Brain pericyte (primary cell): ENCODE data around the gene CCDC159.
"Not testable (repeated sequence)": the region's sequence is repeated elsewhere in the genome, so short reads cannot be mapped to it uniquely, and the experiment has no call there.

ENCODE experiments used
- DNase-seq: peaks from one replicate; pipeline ENCODE4 v3.0.0-alpha.2; 2012; ENCODE audit warnings: low read depth, low spot score

CCDC159 gene

DNA sequence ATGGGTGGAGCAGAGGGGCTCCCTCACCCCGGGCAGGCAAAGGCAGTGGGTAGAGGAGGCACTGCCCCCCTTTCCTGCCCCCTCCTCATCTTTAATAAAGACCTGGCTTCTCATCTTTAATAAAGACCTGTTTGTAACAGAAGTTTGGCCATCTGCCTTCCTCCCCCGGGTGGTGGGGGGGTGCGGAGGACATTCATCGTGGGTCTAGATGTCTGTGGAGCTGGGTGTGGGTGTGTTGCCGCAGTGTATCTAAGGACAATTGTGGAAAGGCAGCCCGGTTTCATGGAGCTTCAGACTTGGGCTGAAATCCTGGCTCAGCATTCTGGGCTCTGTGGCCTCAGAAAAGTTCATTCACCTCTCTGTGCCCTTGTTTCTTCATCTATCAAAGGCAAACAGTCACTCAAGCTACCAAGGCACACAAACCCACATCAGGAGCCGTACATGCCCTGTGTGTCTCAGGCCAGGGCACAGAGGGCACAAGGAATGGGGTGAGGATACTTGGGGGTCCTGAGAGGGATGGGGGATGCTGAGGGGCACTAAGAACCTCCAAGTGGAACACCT, 19.3 kb downstream of the CCDC159 start:
- DNase-seq = no peak

DNA sequence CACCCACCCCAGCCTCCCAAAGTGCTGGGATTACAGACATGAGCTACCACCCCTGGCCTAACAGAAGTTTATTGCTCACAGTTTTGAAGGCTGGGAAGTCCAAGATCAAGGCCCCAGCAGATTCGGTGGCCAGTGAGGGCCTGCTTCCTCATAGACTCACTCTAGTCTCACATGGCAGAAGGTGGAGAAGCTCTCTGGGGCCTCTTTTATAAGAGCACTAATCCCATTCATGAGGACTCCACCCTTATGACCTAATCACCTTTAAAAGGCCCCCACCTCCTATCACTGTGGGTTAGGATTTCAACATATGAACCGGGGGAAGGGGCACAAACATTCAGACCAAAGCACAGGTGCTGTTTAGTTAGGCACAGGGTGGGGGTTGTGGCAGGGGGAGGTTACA, 21.2 kb downstream of the CCDC159 start:
- no peak for DNase-seq

- DNase-seq = no peak
Observed at GRCh38 chr19:11370744-11371143, 24.4 kb downstream of the CCDC159 start.

GRCh38 chr19:11373166-11373884, 27.0 kb downstream of the CCDC159 start:
- no peak for DNase-seq

DNA sequence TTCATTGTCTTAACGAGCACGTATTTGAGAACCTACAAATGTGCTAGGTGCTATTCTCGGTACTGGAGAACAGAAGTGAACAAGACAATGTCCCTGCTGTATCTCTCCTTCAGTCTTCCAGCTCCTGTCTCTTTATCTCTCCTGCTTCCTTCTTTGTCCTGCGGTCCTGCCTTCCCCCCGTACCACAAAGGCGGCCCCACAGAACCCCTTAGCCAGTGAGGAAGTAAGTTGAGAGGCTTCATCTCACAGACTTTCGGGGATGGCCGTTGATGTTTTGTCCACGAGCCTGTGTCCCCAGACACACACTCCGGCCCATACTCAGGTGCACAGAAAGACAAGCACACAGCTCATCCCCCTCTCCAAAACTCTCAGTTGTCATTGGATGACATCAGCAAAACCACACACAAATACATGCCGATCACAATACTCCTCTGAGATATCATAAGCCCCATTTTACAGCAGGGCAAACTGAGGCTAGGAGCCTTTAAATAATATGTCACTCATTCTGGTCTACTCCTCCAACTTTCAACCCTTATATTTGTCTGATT, 27.6 kb downstream of the CCDC159 start:
- no peak for DNase-seq

GRCh38 chr19:11374433-11375142, 28.3 kb downstream of the CCDC159 start, which contains the start of gene SWSAP1:
SWSAP1 (plus strand) TSS chr19:11374666; CDS start chr19:11374681, 15 bp downstream.
- peak; percentile 99 for DNase-seq

DNA sequence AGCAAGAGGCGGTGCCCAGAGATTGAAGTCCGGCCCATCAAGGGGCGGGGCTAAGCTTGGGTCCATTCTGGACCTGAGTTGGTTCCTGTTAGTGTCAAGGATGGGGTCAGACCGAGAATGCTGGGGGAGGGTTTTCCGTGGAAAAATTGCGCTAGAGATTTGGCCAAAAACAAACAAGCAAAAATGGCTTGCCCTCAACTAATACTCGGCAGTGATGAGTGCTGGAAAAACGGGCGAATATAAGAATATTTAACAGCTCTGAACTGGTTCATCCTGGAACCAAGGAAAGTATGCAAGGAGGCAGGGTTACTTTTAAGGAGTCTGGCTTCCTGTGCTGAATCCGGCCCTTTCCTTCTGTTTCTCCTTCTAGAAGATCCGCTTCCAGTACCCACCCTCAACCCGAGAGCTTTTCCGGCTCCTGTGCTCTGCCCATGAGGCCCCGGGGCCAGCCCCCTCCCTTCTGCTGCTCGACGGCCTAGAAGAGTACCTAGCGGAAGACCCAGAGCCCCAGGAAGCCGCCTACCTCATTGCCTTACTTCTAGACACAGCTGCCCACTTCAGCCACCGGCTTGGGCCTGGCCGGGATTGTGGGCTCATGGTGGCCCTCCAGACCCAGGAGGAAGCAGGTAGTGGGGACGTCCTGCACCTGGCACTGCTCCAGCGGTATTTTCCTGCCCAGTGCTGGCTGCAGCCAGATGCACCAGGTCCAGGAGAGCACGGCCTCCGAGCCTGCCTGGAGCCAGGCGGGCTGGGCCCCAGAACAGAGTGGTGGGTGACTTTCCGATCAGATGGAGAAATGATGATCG, 29.0 kb downstream of the CCDC159 start:
- no peak for DNase-seq

- DNase-seq = no peak
Observed at GRCh38 chr19:11377237-11377636, 30.9 kb downstream of the CCDC159 start.

DNA sequence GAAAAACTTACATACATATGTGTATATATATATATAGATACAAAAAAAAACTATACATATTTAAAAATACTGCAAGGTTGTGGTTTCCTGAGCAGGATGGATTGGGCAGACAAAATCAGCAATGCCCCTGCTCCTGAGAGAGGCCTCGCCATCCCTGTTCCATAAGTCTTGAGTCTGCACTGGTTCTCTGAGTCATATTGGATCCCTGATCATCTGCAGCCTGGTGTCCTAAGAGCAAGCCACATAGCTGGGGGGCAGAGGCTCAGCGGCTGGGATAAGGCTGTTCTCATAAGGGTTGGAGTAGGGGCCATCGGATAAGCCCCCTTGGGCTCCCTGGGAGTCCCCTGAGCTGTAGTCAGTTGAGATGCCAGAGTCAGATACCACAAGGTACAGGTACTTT, 31.4 kb downstream of the CCDC159 start:
- DNase-seq = no peak

DNA sequence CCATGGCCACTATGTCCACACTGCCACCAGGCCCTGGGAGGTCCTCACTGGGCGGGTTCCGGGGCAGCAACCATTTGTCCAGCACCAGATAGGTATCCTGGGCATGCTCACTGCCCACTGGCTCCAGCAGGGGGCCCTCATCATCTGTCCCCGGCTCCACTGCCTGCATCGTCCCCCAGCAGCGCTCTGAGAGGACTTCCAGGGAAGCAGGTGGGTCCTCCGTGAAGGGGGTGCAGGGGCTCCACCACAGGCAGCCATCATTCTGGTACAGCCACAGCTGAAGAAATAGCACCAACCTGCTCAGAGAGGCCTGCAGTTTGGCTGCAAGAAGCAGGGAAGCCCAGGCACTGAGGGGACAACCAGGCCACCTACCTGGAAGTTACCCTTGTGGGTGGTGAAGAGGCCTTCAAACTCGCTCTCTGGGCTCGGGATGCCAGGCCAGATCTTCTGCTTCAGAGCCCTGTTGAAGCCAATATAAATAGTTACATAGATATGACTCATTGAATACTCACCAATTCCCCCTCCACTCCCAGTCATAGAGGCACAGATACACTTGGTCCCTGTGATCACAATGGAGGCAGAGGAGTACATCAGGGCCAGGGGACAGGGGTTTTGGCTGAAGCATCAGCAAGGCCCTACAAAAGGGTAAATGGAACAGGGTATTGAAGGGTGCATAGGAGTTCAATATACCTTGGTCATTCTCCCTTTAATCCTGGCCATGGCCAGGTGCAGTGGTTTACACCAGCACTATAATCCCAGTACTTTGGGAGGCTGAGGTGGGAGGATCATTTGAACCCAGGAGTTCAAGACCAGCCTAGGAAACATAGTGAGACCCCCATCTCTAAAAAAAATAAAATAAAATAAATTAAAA, 32.2 kb downstream of the CCDC159 start:
- no peak for DNase-seq

GRCh38 chr19:11379269-11379845, 33.0 kb downstream of the CCDC159 start:
- not testable (repeated sequence) for DNase-seq

GRCh38 chr19:11379857-11380350, 33.6 kb downstream of the CCDC159 start:
- no peak for DNase-seq

DNA sequence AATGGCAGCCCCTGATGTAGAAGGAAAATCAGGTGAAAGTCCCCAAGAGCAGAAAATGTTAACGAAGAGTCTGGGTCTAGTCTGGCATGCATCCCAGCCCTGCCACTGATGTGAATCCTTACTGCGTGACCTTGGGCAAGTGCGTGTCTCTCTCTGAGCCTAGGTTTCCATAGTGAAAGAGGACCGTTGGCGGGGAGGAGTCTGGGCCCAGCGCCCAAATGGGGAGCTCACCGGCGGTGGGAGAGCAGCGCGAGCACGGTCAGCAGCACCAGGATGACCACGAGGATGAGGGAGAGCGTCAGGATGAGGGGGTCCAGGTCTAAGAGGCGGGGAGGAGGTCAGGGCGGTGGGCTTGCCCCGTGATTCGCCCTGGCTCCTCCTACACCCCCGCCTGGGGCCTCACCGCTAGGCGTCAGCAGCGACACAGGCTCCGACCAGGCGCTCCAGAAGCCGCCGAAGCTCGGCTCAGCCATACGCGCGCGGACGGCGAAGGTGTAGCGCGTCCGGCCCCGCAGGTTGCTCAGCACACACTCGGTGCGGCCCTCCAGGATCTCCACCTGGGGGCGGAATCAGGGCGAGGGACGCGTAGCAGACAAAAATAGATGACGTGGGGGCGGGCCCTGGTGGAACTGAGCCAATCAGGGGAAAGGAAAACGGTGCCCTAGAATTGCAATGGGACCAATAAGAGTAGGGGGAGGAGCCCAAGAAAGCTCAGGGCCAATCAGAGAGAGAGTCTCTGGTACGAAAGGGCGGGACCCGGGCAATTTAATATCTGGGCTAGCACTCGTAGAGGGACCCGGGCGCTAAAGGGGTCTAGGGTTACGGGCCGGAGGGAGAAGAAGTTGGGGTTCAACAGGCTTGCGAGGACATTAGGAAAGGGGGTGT, 34.6 kb downstream of the CCDC159 start:
- peak; percentile 73 for DNase-seq

GRCh38 chr19:11382898-11383705, 36.8 kb downstream of the CCDC159 start:
- DNase-seq = no peak

GRCh38 chr19:11383706-11384048, 37.4 kb downstream of the CCDC159 start:
- DNase-seq = no peak

GRCh38 chr19:11384778-11385129, 38.4 kb downstream of the CCDC159 start:
- DNase-seq = no peak

- DNase-seq = no peak
Observed at GRCh38 chr19:11387162-11388034, 41.1 kb downstream of the CCDC159 start.
